NOMO-1 (cell line): Measurements from ENCODE around the gene MON2.
"Not testable (repeated sequence)": the region's sequence is repeated elsewhere in the genome, so short reads cannot be mapped to it uniquely, and the experiment has no call there.

Experiments
- DNase-seq, 2 experiments: peaks; one replicate each; lab custom pipeline; 2025; ENCODE audit not compliant: unreplicated experiment in 2 of 2; lab: John Stamatoyannopoulos, UW

MON2 gene

GRCh38 chr12:62468935-62469334 lies 2.3 kb downstream of the MON2 start:
- no peak for DNase-seq

GRCh38 chr12:62469704-62470103 lies 3.1 kb downstream of the MON2 start:
- DNase-seq = no peak

- DNase-seq = no peak
These were observed 5.1 kb downstream of the MON2 start for GRCh38 chr12:62471734-62472133.

GRCh38 chr12:62472472-62472871 lies 5.8 kb downstream of the MON2 start:
- no peak for DNase-seq

GRCh38 chr12:62481843-62482540 lies 15.4 kb downstream of the MON2 start:
- DNase-seq = no peak

- no peak for DNase-seq
These were observed 16.1 kb downstream of the MON2 start for GRCh38 chr12:62482769-62483168.

- DNase-seq = no peak
These were observed 17.6 kb downstream of the MON2 start for GRCh38 chr12:62484233-62484632.

- DNase-seq = no peak
These were observed 39.2 kb downstream of the MON2 start for GRCh38 chr12:62505786-62506185.

GRCh38 chr12:62512901-62513300 lies 46.3 kb downstream of the MON2 start:
- no peak for DNase-seq

GRCh38 chr12:62514080-62514479 lies 47.5 kb downstream of the MON2 start:
- not testable (repeated sequence) for DNase-seq

GRCh38 chr12:62516927-62517326 lies 50.3 kb downstream of the MON2 start:
- DNase-seq = peak in 1 of 2 experiments; percentile 57

GRCh38 chr12:62517887-62518286 lies 51.3 kb downstream of the MON2 start:
- DNase-seq = no peak

GRCh38 chr12:62519043-62519442 lies 52.4 kb downstream of the MON2 start:
- DNase-seq = no peak

GRCh38 chr12:62520361-62520760 lies 53.7 kb downstream of the MON2 start:
- DNase-seq = no peak

- DNase-seq = no peak
These were observed 56.4 kb downstream of the MON2 start for GRCh38 chr12:62522984-62523383.

GRCh38 chr12:62523619-62524018 lies 57.0 kb downstream of the MON2 start:
- DNase-seq = no peak

- no peak for DNase-seq
These were observed 58.6 kb downstream of the MON2 start for GRCh38 chr12:62525271-62525670.

GRCh38 chr12:62530596-62530995 lies 64.0 kb downstream of the MON2 start:
- no peak for DNase-seq

- DNase-seq = no peak
These were observed 65.7 kb downstream of the MON2 start for GRCh38 chr12:62532333-62532732.

- no peak for DNase-seq
These were observed 66.6 kb downstream of the MON2 start for GRCh38 chr12:62533087-62533754.

GRCh38 chr12:62533755-62534107 lies 67.1 kb downstream of the MON2 start:
- no peak for DNase-seq

- no peak for DNase-seq
These were observed 69.9 kb downstream of the MON2 start for GRCh38 chr12:62536546-62536945.

- DNase-seq = no peak
These were observed 70.9 kb downstream of the MON2 start for GRCh38 chr12:62537551-62537950.
